B cell (primary cell): ENCODE results near the gene NFU1. TPM values are rescaled to one million over a fixed set of nuclear protein-coding genes. Genes with fewer than 3 reads are reported as not detected.

ENCODE experiments used
- ATAC-seq: fragments of 200-7000 bp; cut with Tn5 transposase; one replicate; pipeline ENCODE4 v1.10.0; 2021; ENCODE audit warnings: low read depth, mild to moderate bottlenecking, moderate number of reproducible peaks, moderate library complexity
- CTCF ChIA-PET: fragments of 350-600 bp; sonication (Branson Sonifier 250); formaldehyde crosslinking; loops from one replicate; lab custom pipeline; 2021; ENCODE audit warnings: antibody characterized with exemption, inconsistent platforms; lab: Charles Lee
- POLR2A ChIA-PET: fragments of 350-600 bp; sonication (Branson Sonifier 250); formaldehyde crosslinking; loops from one replicate; lab custom pipeline; 2021; ENCODE audit warnings: antibody characterized with exemption; lab: Charles Lee
- DNase-seq: peaks from one replicate; pipeline ENCODE4 v3.0.0; 2013
- H2AFZ ChIP-seq: 2 replicates; pipeline ENCODE4 v1.6.1; 2012; ENCODE audit warnings: mild to moderate bottlenecking, low read depth, low read length; ENCODE audit not compliant: insufficient read depth, poor library complexity, severe bottlenecking
- H3K27ac ChIP-seq, 2 donors: 1 replicate in 1 of 2; 2 replicates in 1 of 2; pipeline ENCODE4 v1.5.1; 2012 to 2013; ENCODE audit warnings: low read length in 2 of 2, mild to moderate bottlenecking in 2 of 2, moderate library complexity in 1 of 2
- H3K27me3 ChIP-seq, 4 experiments: fragments of 200-600 bp in 1 of 4; sonication (generic) in 1 of 4; replicated peaks in 1 of 4; 1 replicate in 2 of 4; 2 replicates in 2 of 4; pipeline versions ENCODE4 v1.6.1 to v1.7.0; 2013 to 2016; ENCODE audit warnings: low read length in 3 of 4, mild to moderate bottlenecking in 2 of 4, mixed read lengths in 1 of 4, moderate library complexity in 1 of 4; ENCODE audit not compliant: insufficient read depth in 4 of 4, control insufficient read depth in 3 of 4; ENCODE audit errors: control extremely low read depth in 1 of 4
- H3K36me3 ChIP-seq, 2 experiments: replicated peaks in 1 of 2; 1 replicate in 1 of 2; 2 replicates in 1 of 2; pipeline versions ENCODE4 v1.6.1 to v1.7.1; 2013; ENCODE audit warnings: low read length in 1 of 2; ENCODE audit not compliant: insufficient read depth in 2 of 2, control insufficient read depth in 1 of 2; ENCODE audit errors: control extremely low read depth in 1 of 2, extremely low read depth in 1 of 2
- H3K4me1 ChIP-seq, 2 donors: fragments of 200-600 bp in 1 of 2; sonication (generic) in 1 of 2; 1 replicate in 1 of 2; 2 replicates in 1 of 2; pipeline versions ENCODE4 v1.5.1 to v1.6.1; 2013 to 2017; ENCODE audit warnings: low read length in 2 of 2; ENCODE audit not compliant: control insufficient read depth in 2 of 2, insufficient read depth in 2 of 2
- H3K4me2 ChIP-seq: replicated peaks from 2 replicates; pipeline ENCODE3; 2012; ENCODE audit warnings: mild to moderate bottlenecking, low read depth, low read length; ENCODE audit not compliant: poor library complexity, severe bottlenecking
- H3K4me3 ChIP-seq, 5 experiments: fragments of 200-600 bp in 1 of 5; sonication (generic) in 1 of 5; 1 replicate in 3 of 5; 2 replicates in 2 of 5; pipeline versions ENCODE4 v1.5.1 to v1.7.0; 2011 to 2016; ENCODE audit warnings: low read length in 4 of 5, mild to moderate bottlenecking in 4 of 5, low read depth in 2 of 5, control low read depth in 1 of 5, moderate library complexity in 1 of 5; ENCODE audit not compliant: insufficient read depth in 1 of 5; ENCODE audit errors: control extremely low read depth in 1 of 5, extremely low read depth in 1 of 5
- H3K79me2 ChIP-seq: fragments of 200-600 bp; sonication (generic); one replicate; pipeline ENCODE4 v1.6.0; 2016; ENCODE audit warnings: low read length; ENCODE audit not compliant: control insufficient read depth, insufficient read depth
- H3K9ac ChIP-seq: fragments of 200-600 bp; sonication (generic); 2 replicates; pipeline ENCODE4 v1.6.1; 2017; ENCODE audit warnings: mild to moderate bottlenecking, low read length, moderate library complexity
- H3K9me3 ChIP-seq, 3 donors: one replicate each; pipeline versions ENCODE4 v1.6.1 to v1.7.1; 2013; ENCODE audit warnings: low read length in 2 of 3; ENCODE audit not compliant: control insufficient read depth in 2 of 3, insufficient read depth in 1 of 3; ENCODE audit errors: control extremely low read depth in 1 of 3
- H4K20me1 ChIP-seq: 2 replicates; pipeline ENCODE4 v1.6.0; 2012; ENCODE audit warnings: mild to moderate bottlenecking, low read length; ENCODE audit not compliant: insufficient read depth, control insufficient read depth, poor library complexity, severe bottlenecking
- H3K27ac Mint-ChIP-seq: one replicate; pipeline ENCODE4 v1.8.0; 2021; ENCODE audit warnings: mixed read lengths
- H3K27me3 Mint-ChIP-seq: one replicate; pipeline ENCODE4 v1.8.0; 2021; ENCODE audit warnings: mixed read lengths
- H3K4me1 Mint-ChIP-seq: one replicate; pipeline ENCODE4 v1.8.0; 2021; ENCODE audit warnings: mixed read lengths
- H3K4me3 Mint-ChIP-seq: one replicate; pipeline ENCODE4 v1.8.0; 2021; ENCODE audit warnings: mixed read lengths
- H3K9me3 Mint-ChIP-seq: one replicate; pipeline ENCODE4 v1.8.0; 2022; ENCODE audit warnings: mixed read lengths; ENCODE audit not compliant: insufficient read depth
- EZH2 ChIP-seq: IDR thresholded peaks from 2 replicates; pipeline ENCODE4 v1.6.1; 2012; ENCODE audit warnings: borderline replicate concordance, low read depth, mild to moderate bottlenecking, moderate library complexity, low read length; ENCODE audit not compliant: insufficient read depth, poor library complexity, severe bottlenecking
- WGBS: methylation state at CpG from one replicate; pipeline ENCODE4 v1.1.5; 2013; ENCODE audit warnings: missing lambda C conversion rate; ENCODE audit not compliant: insufficient coverage; 5-methylcytosine and 5-hydroxymethylcytosine counted together
- intact Hi-C: fragments of 100-400 bp; cut with micrococcal nuclease; formaldehyde crosslinking; loops from one replicate; pipeline ENCODE4 v1.10.0; 2022
- polyA plus RNA-seq: library from polyadenylated mRNA; depleted of rRNA; stranded (reverse); fragments of >200 nt; gene quantifications from 2 replicates; pipeline ENCODE4 v1.2.3, GENCODE V29; 2012
- total RNA-seq, 2 donors: library from RNA; stranded (reverse); fragments of 120-200 nt in 1 of 2; gene quantifications; 1 replicate in 1 of 2; 2 replicates in 1 of 2; pipeline versions ENCODE4 v1.2.3 to v1.2.4, GENCODE V29; 2013 to 2022
- TF ChIP-seq, protein P1 (sequence below): fragments of 200-600 bp; IDR thresholded peaks from one replicate; pipeline ENCODE4 v1.8.0; 2022; ENCODE audit warnings: antibody characterized with exemption, mild to moderate bottlenecking

Gene NFU1
- total and polyA plus RNA-seq, 2 donors (not counting 1 experiment from before 2014, with no cell fraction given) = 19.2 to 40.6 TPM

- H3K9ac ChIP-seq = no peak overlapping the region
Observed at GRCh38 chr2:69397234-69397633, 40.0 kb downstream of the NFU1 start.

DNA sequence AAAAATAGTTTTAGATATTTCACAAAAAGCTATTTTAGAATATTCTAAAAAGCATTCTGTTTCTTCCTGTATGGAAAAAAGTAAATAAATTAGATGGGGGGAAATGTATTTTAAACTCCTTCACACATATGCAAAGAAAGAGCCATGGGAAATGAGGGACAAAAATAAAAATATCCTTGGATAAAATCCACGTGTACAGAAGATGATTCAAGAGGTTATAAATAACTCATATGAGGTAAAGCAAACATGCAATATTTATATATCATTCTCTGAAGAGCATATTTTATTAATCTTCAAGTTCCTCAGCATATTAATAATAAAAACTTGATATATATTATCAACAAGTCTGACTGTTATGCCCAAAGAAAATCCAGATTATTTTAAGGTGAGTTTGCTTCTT, 41.4 kb downstream of the NFU1 start:
- no peaks in the 10 kb centered on the region for H3K9me3 Mint-ChIP-seq
- Histone ChIP-seq H3K4me3 (no peak overlapping the region), H3K9ac (no peak overlapping the region), H3K9me3 (no peaks in the 10 kb centered on the region), H3K79me2 (no peaks in the 10 kb centered on the region), H2AFZ (no peak overlapping the region), H3K27me3 (no peaks in the 10 kb centered on the region), H3K27ac (no peak overlapping the region), H3K36me3 (peaks cover 5 to 29% of the 10 kb centered on the region in 2 experiments), H3K4me2 (no peak overlapping the region), H4K20me1 (no peaks in the 10 kb centered on the region), H3K4me1 (no peaks in the 10 kb centered on the region)
- H3K27me3 Mint-ChIP-seq = no peaks in the 10 kb centered on the region
- DNase-seq (no peak), ATAC-seq (no peak)
- POLR2A ChIA-PET = no interaction called here
- no peaks in the 10 kb centered on the region for H3K4me1 Mint-ChIP-seq
- TF ChIP-seq, protein P1, sequence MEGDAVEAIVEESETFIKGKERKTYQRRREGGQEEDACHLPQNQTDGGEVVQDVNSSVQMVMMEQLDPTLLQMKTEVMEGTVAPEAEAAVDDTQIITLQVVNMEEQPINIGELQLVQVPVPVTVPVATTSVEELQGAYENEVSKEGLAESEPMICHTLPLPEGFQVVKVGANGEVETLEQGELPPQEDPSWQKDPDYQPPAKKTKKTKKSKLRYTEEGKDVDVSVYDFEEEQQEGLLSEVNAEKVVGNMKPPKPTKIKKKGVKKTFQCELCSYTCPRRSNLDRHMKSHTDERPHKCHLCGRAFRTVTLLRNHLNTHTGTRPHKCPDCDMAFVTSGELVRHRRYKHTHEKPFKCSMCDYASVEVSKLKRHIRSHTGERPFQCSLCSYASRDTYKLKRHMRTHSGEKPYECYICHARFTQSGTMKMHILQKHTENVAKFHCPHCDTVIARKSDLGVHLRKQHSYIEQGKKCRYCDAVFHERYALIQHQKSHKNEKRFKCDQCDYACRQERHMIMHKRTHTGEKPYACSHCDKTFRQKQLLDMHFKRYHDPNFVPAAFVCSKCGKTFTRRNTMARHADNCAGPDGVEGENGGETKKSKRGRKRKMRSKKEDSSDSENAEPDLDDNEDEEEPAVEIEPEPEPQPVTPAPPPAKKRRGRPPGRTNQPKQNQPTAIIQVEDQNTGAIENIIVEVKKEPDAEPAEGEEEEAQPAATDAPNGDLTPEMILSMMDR = no peak
- TF ChIP-seq EZH2 = no peak
- no CpG with 5 or more reads among the region's 1 CpG for WGBS
- no peak overlapping the region for H3K4me3 Mint-ChIP-seq
- CTCF ChIA-PET = interaction anchor here (0.7 kb wide), 1 partner anchor 46 kb away, joined by 3 read pairs; no protein-coding TSS in a partner anchor
- intact Hi-C loops = no loop called here
- no peak overlapping the region for H3K27ac Mint-ChIP-seq

More at GRCh38 chr2:69397234-69397633, 40.0 kb downstream of the NFU1 start:
- Histone ChIP-seq H3K79me2 (no peaks in the 10 kb centered on the region), H3K4me1 (no peaks in the 10 kb centered on the region), H3K36me3 (peaks cover 5 to 31% of the 10 kb centered on the region in 2 experiments), H3K27me3 (no peaks in the 10 kb centered on the region), H3K9me3 (no peaks in the 10 kb centered on the region), H3K4me3 (no peak overlapping the region), H4K20me1 (no peaks in the 10 kb centered on the region), H3K4me2 (no peak overlapping the region), H3K27ac (no peak overlapping the region), H2AFZ (no peak overlapping the region)
- Mint-ChIP-seq H3K4me3 (no peak overlapping the region), H3K27ac (no peak overlapping the region), H3K27me3 (no peaks in the 10 kb centered on the region), H3K4me1 (no peaks in the 10 kb centered on the region), H3K9me3 (no peaks in the 10 kb centered on the region)
- ChIA-PET POLR2A (interaction anchor here (0.6 kb wide), 1 partner anchor 636 kb away, joined by 3 read pairs; no protein-coding TSS in a partner anchor), CTCF (no interaction called here)
- DNase-seq = no peak
- no peak for ATAC-seq
- intact Hi-C loops = no loop called here
- TF ChIP-seq, protein P1 = no peak
- TF ChIP-seq EZH2 = no peak
